ENCODE results near the gene KITLG.
"Not testable (repeated sequence)": the region's sequence is repeated elsewhere in the genome, so short reads cannot be mapped to it uniquely, and the experiment has no call there.

KITLG gene

GRCh38 chr12:88472775-88473174 lies 107.5 kb downstream of the KITLG start:
- no peak for DNase-seq

- no peak for DNase-seq
Measured at GRCh38 chr12:88472248-88472647, 108.0 kb downstream of the KITLG start.

GRCh38 chr12:88471331-88472045 lies 108.8 kb downstream of the KITLG start:
- no peak for DNase-seq

- no peak for DNase-seq
Measured at GRCh38 chr12:88469154-88469553, 111.1 kb downstream of the KITLG start.

GRCh38 chr12:88468581-88468980 lies 111.7 kb downstream of the KITLG start:
- DNase-seq, result no peak

GRCh38 chr12:88466708-88467107 lies 113.6 kb downstream of the KITLG start:
- not testable (repeated sequence) for DNase-seq

- DNase-seq, result no peak
Measured at GRCh38 chr12:88458327-88458726, 121.9 kb downstream of the KITLG start.

- no peak for DNase-seq
Measured at GRCh38 chr12:88453323-88453722, 126.9 kb downstream of the KITLG start.

- no peak for DNase-seq
Measured at GRCh38 chr12:88451205-88451604, 129.1 kb downstream of the KITLG start.

GRCh38 chr12:88450136-88450535 lies 130.1 kb downstream of the KITLG start:
- DNase-seq, result no peak

- peak; percentile 81 to 95 for DNase-seq
Measured at GRCh38 chr12:88448337-88448915, 131.8 kb downstream of the KITLG start.

GRCh38 chr12:88445705-88446394 lies 134.4 kb downstream of the KITLG start:
- no peak for DNase-seq

- DNase-seq, result no peak
Measured at GRCh38 chr12:88444481-88444880, 135.8 kb downstream of the KITLG start.

Measured in NCI-H2081 (cell line).